ENCODE results near the gene REST.

- TF ChIP-seq CTCF (IDR thresholded peaks at IDR 0.05 in 8 of 11, conservative IDR thresholded peaks at IDR 0.05 in 3 of 11) (no peak), POLR2A (IDR thresholded peaks at IDR 0.05) (no peak)
Observed at GRCh38 chr4:56937262-56937661, 29.6 kb downstream of the REST start.

Data from spleen (tissue), 7 donors.